Measurements from ENCODE around the gene MPPE1. TPM values are rescaled to one million over a fixed set of nuclear protein-coding genes. Genes with fewer than 3 reads are reported as not detected.

Gene MPPE1
- total RNA-seq, 4 donors from 2014 or later, result 19.5 to 33.8 (median 21.4) TPM

DNA sequence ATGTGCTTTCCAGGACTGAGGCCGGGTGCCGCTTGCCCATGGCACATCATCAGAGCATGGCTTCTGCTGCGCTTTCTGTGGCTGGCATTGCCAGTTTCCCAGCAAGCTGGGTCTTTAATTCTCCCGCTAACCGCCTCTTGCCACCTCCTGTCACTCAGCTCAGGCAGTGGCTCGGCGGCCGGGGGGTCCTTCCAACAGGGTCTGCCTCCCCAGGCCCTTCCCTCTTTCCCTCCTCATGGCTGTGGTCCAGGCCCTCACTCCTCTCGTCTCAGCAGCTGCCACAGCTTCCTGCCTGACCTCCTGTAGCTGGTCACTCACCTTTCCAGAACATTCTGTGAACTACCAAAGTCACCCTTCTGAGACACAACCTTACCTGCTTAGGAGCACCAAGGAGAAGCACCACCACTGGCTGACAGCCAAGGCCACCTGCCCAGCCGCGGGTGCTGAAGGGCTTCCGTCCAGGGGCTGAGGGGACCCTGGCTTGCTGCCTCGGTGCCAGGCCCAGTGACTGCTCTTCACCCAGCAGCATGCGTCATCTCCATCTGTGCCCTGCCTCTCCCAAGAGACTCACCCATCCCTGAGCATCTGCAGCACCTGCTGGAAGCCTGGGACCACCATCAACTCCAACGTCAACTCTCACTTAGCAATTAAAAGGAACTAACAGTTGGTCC lies 34.3 kb downstream of the MPPE1 start:
- ATAC-seq, result no peak
- 93 to 100% methylated on average over 2 to 7 of the region's 15 CpGs for WGBS, 2 donors (ENCODE audit: low coverage in 1 of 2)
- TF ChIP-seq, protein P1, sequence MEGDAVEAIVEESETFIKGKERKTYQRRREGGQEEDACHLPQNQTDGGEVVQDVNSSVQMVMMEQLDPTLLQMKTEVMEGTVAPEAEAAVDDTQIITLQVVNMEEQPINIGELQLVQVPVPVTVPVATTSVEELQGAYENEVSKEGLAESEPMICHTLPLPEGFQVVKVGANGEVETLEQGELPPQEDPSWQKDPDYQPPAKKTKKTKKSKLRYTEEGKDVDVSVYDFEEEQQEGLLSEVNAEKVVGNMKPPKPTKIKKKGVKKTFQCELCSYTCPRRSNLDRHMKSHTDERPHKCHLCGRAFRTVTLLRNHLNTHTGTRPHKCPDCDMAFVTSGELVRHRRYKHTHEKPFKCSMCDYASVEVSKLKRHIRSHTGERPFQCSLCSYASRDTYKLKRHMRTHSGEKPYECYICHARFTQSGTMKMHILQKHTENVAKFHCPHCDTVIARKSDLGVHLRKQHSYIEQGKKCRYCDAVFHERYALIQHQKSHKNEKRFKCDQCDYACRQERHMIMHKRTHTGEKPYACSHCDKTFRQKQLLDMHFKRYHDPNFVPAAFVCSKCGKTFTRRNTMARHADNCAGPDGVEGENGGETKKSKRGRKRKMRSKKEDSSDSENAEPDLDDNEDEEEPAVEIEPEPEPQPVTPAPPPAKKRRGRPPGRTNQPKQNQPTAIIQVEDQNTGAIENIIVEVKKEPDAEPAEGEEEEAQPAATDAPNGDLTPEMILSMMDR (IDR thresholded peaks at IDR 0.05), result no peak
- TF ChIP-seq EP300 (IDR thresholded peaks at IDR 0.05) (no peak), POLR2AphosphoS5 (IDR thresholded peaks at IDR 0.05) (no peak), POLR2A (IDR thresholded peaks at IDR 0.05) (no peak)
- H3K4me3 ChIP-seq, result no peak overlapping the region
- H3K4me1 ChIP-seq, result no peaks in the 10 kb centered on the region
- no peaks in the 10 kb centered on the region for H3K9me3 ChIP-seq
- no peaks in the 10 kb centered on the region for H3K27me3 ChIP-seq
- no peak overlapping the region for H3K27ac ChIP-seq
- peaks cover 0 to 65% of the 10 kb centered on the region in 2 donors for H3K36me3 ChIP-seq

DNA sequence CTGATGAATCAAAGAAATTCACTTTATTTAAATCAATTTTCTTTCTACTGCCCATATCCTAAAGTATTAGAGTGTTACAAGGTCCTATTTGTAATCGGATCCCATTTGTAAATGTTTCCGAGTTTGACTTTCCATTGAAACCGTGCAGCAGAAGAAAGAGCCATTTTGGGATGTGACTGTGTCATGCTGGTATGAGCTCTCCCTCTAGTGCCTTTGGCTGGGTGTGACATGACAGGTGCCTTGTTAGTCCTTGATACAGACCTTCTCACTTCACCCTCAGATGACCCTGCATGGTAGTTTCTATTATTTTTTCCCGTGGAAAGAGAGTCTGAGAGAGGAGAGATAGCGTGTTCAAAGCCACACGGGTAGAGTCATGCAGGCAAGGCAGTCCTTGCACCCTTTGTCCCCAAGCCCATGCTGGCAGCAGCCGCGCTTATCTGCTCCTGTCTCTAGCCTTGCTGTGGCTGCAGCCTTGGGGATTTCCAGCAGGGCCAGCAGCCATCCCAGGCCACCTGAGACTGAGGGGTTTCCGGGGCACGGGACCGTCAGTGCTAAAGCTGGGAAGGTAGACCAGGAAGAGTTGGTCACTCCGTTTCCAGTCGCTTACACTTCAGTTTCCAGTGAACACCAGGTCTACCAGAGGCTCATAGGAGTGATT lies 35.5 kb downstream of the MPPE1 start:
- no peak overlapping the region for H3K4me3 ChIP-seq
- no peaks in the 10 kb centered on the region for H3K9me3 ChIP-seq
- peaks cover 0 to 63% of the 10 kb centered on the region in 2 donors for H3K36me3 ChIP-seq
- no peaks in the 10 kb centered on the region for H3K27me3 ChIP-seq
- TF ChIP-seq, protein P1 (IDR thresholded peaks at IDR 0.05), result peak in 3 of 4 experiments; percentile 29 to 33 (median 29)
- TF ChIP-seq POLR2AphosphoS5 (IDR thresholded peaks at IDR 0.05), result no peak
- TF ChIP-seq EP300 (IDR thresholded peaks at IDR 0.05), result no peak
- no peak for TF ChIP-seq POLR2A (IDR thresholded peaks at IDR 0.05)
- WGBS, 2 donors (ENCODE audit: low coverage in 1 of 2), result 42 to 60% methylated on average over 3 to 8 of the region's 13 CpGs
- ATAC-seq, result no peak
- H3K4me1 ChIP-seq, result no peaks in the 10 kb centered on the region
- no peak overlapping the region for H3K27ac ChIP-seq

DNA sequence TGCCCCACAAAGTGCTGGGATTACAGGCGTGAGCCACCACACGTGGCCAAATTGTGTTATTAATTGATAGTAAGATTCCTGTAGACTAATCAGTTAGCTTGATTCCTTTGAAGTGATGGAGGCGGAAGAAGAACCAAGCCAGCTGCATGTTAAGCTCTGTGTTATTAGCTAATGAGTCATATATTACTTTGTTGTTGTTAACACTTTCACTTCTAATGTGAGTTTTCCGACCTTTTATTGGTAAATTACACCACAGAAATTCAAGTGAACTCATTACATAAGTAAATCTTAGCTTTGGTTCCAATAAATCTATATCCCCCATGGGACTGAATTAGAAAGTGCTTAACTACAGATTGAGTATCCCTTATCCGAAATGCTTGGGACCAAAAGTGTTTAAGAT lies 36.6 kb downstream of the MPPE1 start:
- Histone ChIP-seq H3K4me1 (no peaks in the 10 kb centered on the region), H3K4me3 (no peak overlapping the region), H3K27ac (no peak overlapping the region), H3K9me3 (no peaks in the 10 kb centered on the region), H3K36me3 (peaks cover 0 to 52% of the 10 kb centered on the region in 2 donors), H3K27me3 (no peaks in the 10 kb centered on the region)
- WGBS, 2 donors (ENCODE audit: low coverage in 1 of 2), result 67 to 69% methylated on average over 3 to 4 of the region's 5 CpGs
- no peak for ATAC-seq
- TF ChIP-seq POLR2A (IDR thresholded peaks at IDR 0.05), result no peak
- TF ChIP-seq EP300 (IDR thresholded peaks at IDR 0.05), result no peak
- TF ChIP-seq POLR2AphosphoS5 (IDR thresholded peaks at IDR 0.05), result no peak
- TF ChIP-seq, protein P1 (IDR thresholded peaks at IDR 0.05), result no peak

DNA sequence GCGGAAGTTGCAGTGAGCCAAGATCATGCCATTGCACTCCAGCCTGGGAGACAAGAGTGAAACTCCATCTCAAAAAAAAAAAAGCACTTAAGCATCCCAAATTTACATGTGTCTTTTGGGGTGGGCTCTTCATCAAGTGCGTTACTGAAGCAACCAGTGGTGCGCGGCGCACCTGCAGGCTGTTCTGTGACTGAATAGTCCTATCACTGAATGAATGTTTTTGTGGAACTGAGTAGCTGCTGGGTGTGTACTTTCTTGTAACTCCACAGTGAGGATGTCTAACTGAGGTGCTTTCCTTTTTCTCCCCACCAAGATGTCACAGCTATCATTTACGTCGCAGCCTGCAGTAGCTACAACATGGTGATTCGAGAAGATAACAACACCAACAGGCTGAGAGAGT lies 39.9 kb downstream of the MPPE1 start:
- H3K9me3 ChIP-seq, result no peaks in the 10 kb centered on the region
- H3K27me3 ChIP-seq, result no peaks in the 10 kb centered on the region
- 88 to 95% methylated on average over 7 of the region's 8 CpGs for WGBS, 2 donors (ENCODE audit: low coverage in 1 of 2)
- ATAC-seq, result no peak
- no peak for TF ChIP-seq EP300 (IDR thresholded peaks at IDR 0.05)
- no peak overlapping the region for H3K4me3 ChIP-seq
- H3K36me3 ChIP-seq, result peaks cover 0 to 32% of the 10 kb centered on the region in 2 donors
- no peak overlapping the region for H3K27ac ChIP-seq
- no peaks in the 10 kb centered on the region for H3K4me1 ChIP-seq

DNA sequence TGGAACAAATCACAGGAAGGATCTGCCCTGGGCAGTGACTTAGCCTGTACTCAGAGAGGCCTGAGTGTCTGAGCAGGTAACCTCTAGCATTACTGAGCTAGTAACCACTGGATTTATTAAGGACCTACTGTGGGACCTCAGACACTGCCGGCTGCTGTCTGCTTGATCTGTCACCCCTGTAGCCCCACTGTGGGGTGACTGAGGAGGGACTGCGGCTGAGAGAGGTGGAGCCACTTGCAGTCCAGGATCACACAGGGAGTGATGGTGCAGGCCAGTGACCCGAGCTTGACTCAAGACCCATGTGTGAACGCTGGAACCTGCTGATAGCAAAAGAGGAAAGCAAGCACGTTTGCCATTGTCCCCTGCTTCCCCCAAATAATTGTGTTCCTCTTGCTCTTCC lies 41.4 kb downstream of the MPPE1 start:
- H3K27me3 ChIP-seq, result no peaks in the 10 kb centered on the region
- TF ChIP-seq, protein P1 (IDR thresholded peaks at IDR 0.05), result no peak
- TF ChIP-seq EP300 (IDR thresholded peaks at IDR 0.05) (no peak), POLR2A (IDR thresholded peaks at IDR 0.05) (no peak), POLR2AphosphoS5 (IDR thresholded peaks at IDR 0.05) (no peak)
- no peak overlapping the region for H3K27ac ChIP-seq
- no peaks in the 10 kb centered on the region for H3K9me3 ChIP-seq
- no peaks in the 10 kb centered on the region for H3K4me1 ChIP-seq
- ATAC-seq, result no peak
- H3K4me3 ChIP-seq, result no peak overlapping the region
- H3K36me3 ChIP-seq, result peaks cover 0 to 24% of the 10 kb centered on the region in 2 donors
- WGBS, 2 donors (ENCODE audit: low coverage in 1 of 2), result 38 to 80% methylated on average over 1 to 5 of the region's 5 CpGs

Data from gastroesophageal sphincter (tissue), 4 donors.